H1 (cell line): ENCODE measurements around the gene SPIRE2. TPM values are rescaled to one million over a fixed set of nuclear protein-coding genes. Genes with fewer than 3 reads are reported as not detected.

Experiments
- CTCF ChIA-PET: fragments of 300-600 bp; sonication (Branson Sonifier 250); formaldehyde crosslinking; loops from one replicate; lab custom pipeline; 2021; ENCODE audit not compliant: partially characterized antibody; lab: Charles Lee
- POLR2A ChIA-PET: fragments of 300-600 bp; sonication (Branson Sonifier 250); formaldehyde crosslinking; loops from one replicate; lab custom pipeline; 2021; ENCODE audit warnings: inconsistent platforms; ENCODE audit not compliant: partially characterized antibody; lab: Charles Lee
- DNase-seq, 2 experiments: peaks; one replicate each; pipeline versions ENCODE4 v3.0.0 to v3.0.0-alpha.2; 2010 to 2022; ENCODE audit warnings: low spot score in 2 of 2, low read depth in 1 of 2, mixed read lengths in 1 of 2
- FAIRE-seq: peaks from 2 replicates; lab custom pipeline; 2011; peaks lifted over from hg19 to GRCh38; lab: Jason Lieb, UNC
- H2AFZ ChIP-seq: 2 replicates; pipeline ENCODE4 v1.8.1; 2012; ENCODE audit warnings: low read length, inconsistent platforms
- H2AK5ac ChIP-seq: 2 replicates; pipeline ENCODE4 v1.6.1; 2013; ENCODE audit warnings: low read depth, low read length
- H2BK120ac ChIP-seq: replicated peaks from 2 replicates; pipeline ENCODE3; 2013; ENCODE audit warnings: low read depth, low read length, inconsistent platforms
- H2BK12ac ChIP-seq: 2 replicates; pipeline ENCODE4 v1.6.1; 2013; ENCODE audit warnings: low read depth, low read length
- H2BK15ac ChIP-seq: 2 replicates; pipeline ENCODE4 v1.6.1; 2013; ENCODE audit warnings: low read length
- H2BK20ac ChIP-seq: 2 replicates; pipeline ENCODE4 v1.6.1; 2013; ENCODE audit warnings: low read length
- H2BK5ac ChIP-seq: 2 replicates; pipeline ENCODE4 v1.6.1; 2013; ENCODE audit warnings: low read depth, low read length
- H3K14ac ChIP-seq: 2 replicates; pipeline ENCODE4 v1.6.1; 2013; ENCODE audit warnings: inconsistent platforms; ENCODE audit not compliant: insufficient read length
- H3K18ac ChIP-seq: 2 replicates; pipeline ENCODE4 v1.6.1; 2013; ENCODE audit warnings: low read length; ENCODE audit errors: extremely low read depth
- H3K23ac ChIP-seq: 2 replicates; pipeline ENCODE4 v1.6.1; 2013; ENCODE audit warnings: inconsistent platforms; ENCODE audit not compliant: insufficient read length
- H3K23me2 ChIP-seq: 2 replicates; pipeline ENCODE4 v1.6.1; 2013; ENCODE audit warnings: low read depth, low read length
- H3K27ac ChIP-seq: 2 replicates; pipeline ENCODE4 v1.6.1; 2011; ENCODE audit warnings: low read depth, low read length, inconsistent platforms
- H3K27me3 ChIP-seq, 4 experiments: replicated peaks in 1 of 4; 1 replicate in 1 of 4; 2 replicates in 3 of 4; pipeline versions ENCODE4 v1.6.1 to v1.8.1; 2011 to 2013; ENCODE audit warnings: low read length in 3 of 4, mild to moderate bottlenecking in 3 of 4, inconsistent platforms in 2 of 4, mixed read lengths in 2 of 4, moderate library complexity in 1 of 4; ENCODE audit not compliant: control insufficient read depth in 3 of 4, insufficient read depth in 3 of 4; ENCODE audit errors: extremely low read depth in 1 of 4
- H3K36me3 ChIP-seq, 4 experiments: 2 replicates each; pipeline versions ENCODE4 v1.6.1 to v1.8.1; 2011 to 2013; ENCODE audit warnings: mild to moderate bottlenecking in 4 of 4, low read length in 3 of 4, moderate library complexity in 2 of 4, control low read depth in 1 of 4, inconsistent platforms in 1 of 4; ENCODE audit not compliant: insufficient read depth in 4 of 4, control insufficient read depth in 2 of 4
- H3K4ac ChIP-seq: replicated peaks from 2 replicates; pipeline ENCODE3; 2013; ENCODE audit warnings: low read length, low read depth, mixed read lengths, inconsistent platforms; ENCODE audit not compliant: insufficient read length
- H3K4me1 ChIP-seq, 4 experiments: replicated peaks in 1 of 4; 1 replicate in 1 of 4; 2 replicates in 3 of 4; pipeline versions ENCODE4 v1.6.1 to v1.8.1; 2011 to 2013; ENCODE audit warnings: low read length in 3 of 4, inconsistent platforms in 2 of 4, mixed read lengths in 1 of 4; ENCODE audit not compliant: insufficient read depth in 4 of 4, control insufficient read depth in 3 of 4
- H3K4me2 ChIP-seq, 2 experiments: 2 replicates each; pipeline versions ENCODE4 v1.6.1 to v1.8.1; 2011 to 2013; ENCODE audit warnings: low read depth in 2 of 2, low read length in 2 of 2, control low read depth in 1 of 2, inconsistent platforms in 1 of 2, mild to moderate bottlenecking in 1 of 2; ENCODE audit not compliant: insufficient read depth in 1 of 2
- H3K4me3 ChIP-seq, 4 experiments: fragments of 200-600, 300-600 bp in 1 of 4; sonication (generic), shearing (Covaris generic), sonication (Bioruptor Twin) in 1 of 4; 2 replicates each; pipeline versions ENCODE4 v1.5.1 to v1.8.1; 2011 to 2016; ENCODE audit warnings: low read length in 4 of 4, low read depth in 3 of 4, control low read depth in 2 of 4, inconsistent platforms in 2 of 4, mild to moderate bottlenecking in 2 of 4, mixed read lengths in 1 of 4, moderate library complexity in 1 of 4; ENCODE audit not compliant: insufficient read depth in 2 of 4; ENCODE audit errors: extremely low read depth in 1 of 4
- H3K56ac ChIP-seq: replicated peaks from 2 replicates; pipeline ENCODE3; 2013; ENCODE audit warnings: low read depth, mild to moderate bottlenecking, mixed read lengths, low read length, inconsistent platforms; ENCODE audit not compliant: insufficient read length
- H3K79me1 ChIP-seq: 2 replicates; pipeline ENCODE4 v1.6.1; 2013; ENCODE audit warnings: low read depth, low read length, control low read depth
- H3K79me2 ChIP-seq, 2 experiments: 2 replicates each; pipeline versions ENCODE4 v1.6.1 to v1.8.1; 2012 to 2013; ENCODE audit warnings: low read length in 2 of 2, mild to moderate bottlenecking in 2 of 2, inconsistent platforms in 1 of 2; ENCODE audit not compliant: insufficient read depth in 2 of 2, control insufficient read depth in 1 of 2
- H3K9ac ChIP-seq, 4 experiments: replicated peaks in 1 of 4; 1 replicate in 1 of 4; 2 replicates in 3 of 4; pipeline versions ENCODE4 v1.6.1 to v1.8.1; 2011 to 2013; ENCODE audit warnings: low read depth in 3 of 4, low read length in 3 of 4, control low read depth in 2 of 4, mild to moderate bottlenecking in 2 of 4, moderate library complexity in 2 of 4, inconsistent platforms in 1 of 4; ENCODE audit errors: extremely low read depth in 1 of 4
- H3K9me3 ChIP-seq, 2 experiments: 2 replicates each; pipeline versions ENCODE4 v1.6.1 to v1.8.1; 2012 to 2013; ENCODE audit warnings: mild to moderate bottlenecking in 2 of 2, moderate library complexity in 2 of 2, control low read depth in 1 of 2, inconsistent platforms in 1 of 2, low read depth in 1 of 2, low read length in 1 of 2, mixed read lengths in 1 of 2; ENCODE audit not compliant: insufficient read depth in 2 of 2
- H4K20me1 ChIP-seq, 2 experiments: replicated peaks in 1 of 2; 2 replicates each; pipeline versions ENCODE3 to v1.8.1; 2011 to 2013; ENCODE audit warnings: inconsistent platforms in 2 of 2, low read length in 2 of 2, mild to moderate bottlenecking in 1 of 2; ENCODE audit not compliant: insufficient read depth in 2 of 2, control insufficient read depth in 1 of 2
- H4K5ac ChIP-seq: 2 replicates; pipeline ENCODE4 v1.6.1; 2013; ENCODE audit warnings: low read length, low read depth, mixed read lengths, inconsistent platforms; ENCODE audit not compliant: insufficient read length
- H4K8ac ChIP-seq: 2 replicates; pipeline ENCODE4 v1.8.0; 2013; ENCODE audit warnings: mild to moderate bottlenecking, moderate library complexity, low read length, inconsistent platforms; ENCODE audit not compliant: insufficient read depth; ENCODE audit errors: extremely low read depth
- H4K91ac ChIP-seq: replicated peaks from 2 replicates; pipeline ENCODE3; 2013; ENCODE audit warnings: low read length, mixed read lengths, inconsistent platforms; ENCODE audit not compliant: insufficient read length
- CHD2 ChIP-seq: IDR thresholded peaks from 2 replicates; pipeline ENCODE4 v1.6.1; 2012; ENCODE audit warnings: low read length, improper control_type of control experiment
- EZH2 ChIP-seq: fragments of 200-600 bp; sonication (generic); IDR thresholded peaks from 2 replicates; pipeline ENCODE4 v1.7.1; 2012; ENCODE audit warnings: low read depth, mild to moderate bottlenecking, moderate library complexity, low read length, inconsistent platforms; ENCODE audit not compliant: severe bottlenecking
- GABPA ChIP-seq: IDR thresholded peaks from 2 replicates; pipeline ENCODE4 v1.6.1; 2011; ENCODE audit warnings: mild to moderate bottlenecking, low read length, moderate library complexity, borderline replicate concordance; ENCODE audit not compliant: insufficient read depth
- SP2 ChIP-seq: IDR thresholded peaks from 2 replicates; pipeline ENCODE4 v1.6.1; 2012; ENCODE audit warnings: mild to moderate bottlenecking, low read length, inconsistent platforms
- SUZ12 ChIP-seq: fragments of 200-600 bp; sonication (generic); IDR thresholded peaks from 2 replicates; pipeline ENCODE4 v1.6.1; 2012; ENCODE audit warnings: mild to moderate bottlenecking, inconsistent platforms, low read length, moderate library complexity, mixed read lengths
- TCF12 ChIP-seq: IDR thresholded peaks from 2 replicates; pipeline ENCODE4 v1.6.1; 2011; ENCODE audit warnings: low read depth, mild to moderate bottlenecking, low read length
- WGBS, 2 experiments: shearing (Covaris generic) in 1 of 2; methylation state at CpG; one replicate each; pipeline versions ENCODE4 v1.1.6 to v1.1.7; 2013 to 2015; ENCODE audit warnings: low lambda C conversion rate in 2 of 2, mixed read lengths in 2 of 2, inconsistent platforms in 1 of 2, low coverage in 1 of 2, missing lambda C conversion rate in 1 of 2; ENCODE audit not compliant: insufficient replicate concordance in 2 of 2, insufficient coverage in 1 of 2, insufficient read length in 1 of 2; ENCODE audit errors: extremely low coverage in 1 of 2, missing lambda C conversion rate in 1 of 2; 5-methylcytosine and 5-hydroxymethylcytosine counted together
- polyA plus RNA-seq, 7 experiments: library from polyadenylated mRNA; depleted of rRNA in 3 of 7; stranded (reverse) in 5 of 7; unstranded in 2 of 7; fragments of >200 nt in 5 of 7; fragments of 200-250 nt in 2 of 7; gene quantifications; 1 replicate in 5 of 7; 2 replicates in 1 of 7; 4 replicates in 1 of 7; pipeline versions ENCODE4 v1.2.1 to v1.2.3, GENCODE V29; 2011 to 2013; ENCODE audit warnings: missing spikeins in 2 of 7, mixed read lengths in 2 of 7
- total RNA-seq: library from RNA; stranded (reverse); fragmentation: NEBNext Ultra II Directional; extraction: Animal tissue kit (Norgen Biotek cat#: 25700); gene quantifications from 2 replicates; pipeline ENCODE4 v1.2.1, GENCODE V29; 2021

The SPIRE2 gene
- total and polyA plus RNA-seq, 2 of the 8 experiments (the other 6 are each of a cell fraction or from before 2014, with no cell fraction given), result 7.4 to 15.4 TPM

DNA sequence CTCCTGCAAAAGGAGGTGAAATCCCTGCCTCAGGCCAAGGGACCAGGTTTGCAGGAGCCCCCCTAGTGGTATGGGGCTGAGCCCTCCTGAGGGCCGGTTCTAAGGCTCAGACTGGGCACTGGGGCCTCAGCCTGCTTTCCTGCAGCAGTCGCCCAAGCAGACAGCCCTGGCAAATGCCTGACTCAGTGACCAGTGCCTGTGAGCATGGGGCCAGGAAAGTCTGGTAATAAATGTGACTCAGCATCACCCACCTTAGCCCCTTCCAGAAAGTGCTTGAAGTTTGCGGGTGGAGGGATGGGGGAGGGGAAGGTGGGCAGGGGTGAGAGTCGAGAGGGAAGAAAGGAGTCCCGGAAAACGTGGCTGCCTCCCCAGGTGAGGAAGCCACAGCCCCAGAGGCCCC is 92.4 kb downstream of the SPIRE2 start:
- H2AK5ac ChIP-seq, result no peak overlapping the region; the same call in 1 of the 2 replicates
- 76% methylated on average over 2 of the region's 6 CpGs; no CpG with 5 or more reads in 1 of the 2 experiments for WGBS, 2 experiments
- peaks cover 0 to 19% (median 16%) of the 10 kb centered on the region in 4 experiments; a peak in 6 of 7 replicates for H3K27me3 ChIP-seq
- H2BK12ac ChIP-seq, result no peak overlapping the region
- H3K36me3 ChIP-seq, result no peaks in the 10 kb centered on the region
- no peak overlapping the region for H3K23ac ChIP-seq
- H4K8ac ChIP-seq, result no peak overlapping the region
- CTCF ChIA-PET, result interaction anchor here (1.1 to 8.7 kb wide), 2 partner anchors 11 to 46 kb away, joined by 3 to 70 read pairs; no protein-coding TSS in a partner anchor
- no peak overlapping the region for H3K4me3 ChIP-seq
- H4K91ac ChIP-seq, result no peak overlapping the region
- H4K5ac ChIP-seq, result no peak overlapping the region
- H2BK5ac ChIP-seq, result peak overlapping the region; percentile 35; the same call in 1 of the 2 replicates
- H2BK20ac ChIP-seq, result no peak overlapping the region
- H2BK120ac ChIP-seq, result no peak overlapping the region
- H2BK15ac ChIP-seq, result peak overlapping the region; percentile 25; the same call in 1 of the 2 replicates
- no peak overlapping the region for H3K56ac ChIP-seq
- no peak overlapping the region for H3K27ac ChIP-seq
- peaks cover 5 to 8% of the 10 kb centered on the region in 2 experiments for H4K20me1 ChIP-seq
- no peak overlapping the region for H3K18ac ChIP-seq
- H3K4ac ChIP-seq, result no peak overlapping the region
- H3K79me1 ChIP-seq, result no peaks in the 10 kb centered on the region
- DNase-seq (no peak), FAIRE-seq (no peak)
- peaks cover 29% of the 10 kb centered on the region for H3K23me2 ChIP-seq
- no peaks in the 10 kb centered on the region for H3K79me2 ChIP-seq
- peaks cover 0 to 34% (median 25%) of the 10 kb centered on the region in 4 experiments; a peak in 6 of 7 replicates for H3K4me1 ChIP-seq
- no peak overlapping the region for H3K14ac ChIP-seq
- H3K9ac ChIP-seq, result no peak overlapping the region
- TF ChIP-seq SUZ12 (no peak), CHD2 (no peak), SP2 (no peak), TCF12 (no peak), EZH2 (no peak), GABPA (no peak)
- H3K9me3 ChIP-seq, result no peaks in the 10 kb centered on the region
- H3K4me2 ChIP-seq, result no peak overlapping the region; a peak in 1 of 4 replicates
- no peak overlapping the region for H2AFZ ChIP-seq
- POLR2A ChIA-PET, result interaction anchor here (1.1 to 6.5 kb wide), 3 partner anchors 10 to 52 kb away, joined by 3 to 71 read pairs (median 28); no protein-coding TSS in a partner anchor
